AG20443 (cell line): ENCODE results near the gene LIAS.
"Not testable (repeated sequence)": the region's sequence is repeated elsewhere in the genome, so short reads cannot be mapped to it uniquely, and the experiment has no call there.

Experiments
- DNase-seq: peaks from one replicate; pipeline ENCODE4 v3.0.0; 2012; ENCODE audit warnings: low spot score, mixed read lengths

Gene LIAS

GRCh38 chr4:39452860-39453587 lies 5.8 kb upstream of the LIAS start:
- no peak for DNase-seq

GRCh38 chr4:39453738-39454137 lies 5.1 kb upstream of the LIAS start:
- no peak for DNase-seq

- DNase-seq: no peak
These were observed 3.4 kb upstream of the LIAS start for GRCh38 chr4:39455486-39455885.

GRCh38 chr4:39456946-39457763 lies 1.7 kb upstream of the LIAS start:
- no peak for DNase-seq

- not testable (repeated sequence) for DNase-seq
These were observed 723 bp upstream of the LIAS start for GRCh38 chr4:39458161-39458504.

- peak; percentile 79 for DNase-seq
These were observed 6.1 kb downstream of the LIAS start for GRCh38 chr4:39464886-39465501.

GRCh38 chr4:39466747-39467146 lies 7.9 kb downstream of the LIAS start:
- DNase-seq: no peak

GRCh38 chr4:39467464-39467863 lies 8.6 kb downstream of the LIAS start:
- DNase-seq: no peak

- peak; percentile 59 for DNase-seq
These were observed 10.7 kb downstream of the LIAS start for GRCh38 chr4:39469429-39470077.

GRCh38 chr4:39470402-39470801 lies 11.5 kb downstream of the LIAS start:
- no peak for DNase-seq

GRCh38 chr4:39472396-39472795 lies 13.5 kb downstream of the LIAS start:
- DNase-seq: peak; percentile 22

- DNase-seq: no peak
These were observed 17.5 kb downstream of the LIAS start for GRCh38 chr4:39476187-39476895.

- no peak for DNase-seq
These were observed 21.4 kb downstream of the LIAS start for GRCh38 chr4:39480251-39480650.

- no peak for DNase-seq
These were observed 22.2 kb downstream of the LIAS start for GRCh38 chr4:39480902-39481695.

GRCh38 chr4:39484582-39485272 lies 25.9 kb downstream of the LIAS start:
- no peak for DNase-seq

- no peak for DNase-seq
These were observed 27.5 kb downstream of the LIAS start for GRCh38 chr4:39486221-39486804.

GRCh38 chr4:39490322-39490721 lies 31.5 kb downstream of the LIAS start:
- DNase-seq: no peak

GRCh38 chr4:39494354-39494753 lies 35.5 kb downstream of the LIAS start:
- DNase-seq: no peak

GRCh38 chr4:39495446-39496213 lies 36.8 kb downstream of the LIAS start:
- no peak for DNase-seq
